Activated CD8-positive, alpha-beta memory T cell treated with anti-CD3 and anti-CD28 coated beads, Interleukin-2, amount 50 U/mL, for 24 hours (primary cell): ENCODE results near the gene WNT16.
"Not testable (repeated sequence)": the region's sequence is repeated elsewhere in the genome, so short reads cannot be mapped to it uniquely, and the experiment has no call there.

Experiments
- DNase-seq: peaks from one replicate; pipeline ENCODE4 v3.0.0-alpha.2; 2020; ENCODE audit errors: extremely low read depth

The WNT16 gene

GRCh38 chr7:121305109-121305508, 23.7 kb upstream of the WNT16 start:
- DNase-seq: no peak

GRCh38 chr7:121306565-121306964, 22.2 kb upstream of the WNT16 start:
- no peak for DNase-seq

DNA sequence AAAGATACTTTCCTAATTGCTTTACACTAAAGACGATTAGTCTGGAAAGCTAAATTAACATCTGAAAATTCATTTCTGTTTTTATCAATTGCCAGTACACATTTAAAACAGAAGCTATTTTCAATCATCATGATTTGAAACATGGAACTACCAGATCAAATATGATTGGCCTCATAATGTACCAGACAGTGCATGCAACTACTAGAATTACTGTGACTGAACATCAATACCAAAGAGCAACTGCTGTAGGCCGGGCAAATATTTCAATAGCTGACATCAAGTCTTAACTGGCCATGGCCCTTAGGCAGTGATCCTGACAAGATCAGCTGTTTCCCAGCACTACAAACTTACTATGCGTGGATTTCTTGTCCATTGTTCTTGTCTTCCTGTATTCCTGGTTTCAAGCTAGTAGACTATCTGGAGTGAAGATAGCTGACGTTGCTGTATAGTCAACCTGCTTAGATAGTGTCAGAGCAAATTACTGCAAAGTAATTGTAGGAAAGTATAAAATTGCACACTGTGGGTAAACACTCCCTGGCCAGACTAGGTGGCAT, 21.7 kb upstream of the WNT16 start:
- no peak for DNase-seq

DNA sequence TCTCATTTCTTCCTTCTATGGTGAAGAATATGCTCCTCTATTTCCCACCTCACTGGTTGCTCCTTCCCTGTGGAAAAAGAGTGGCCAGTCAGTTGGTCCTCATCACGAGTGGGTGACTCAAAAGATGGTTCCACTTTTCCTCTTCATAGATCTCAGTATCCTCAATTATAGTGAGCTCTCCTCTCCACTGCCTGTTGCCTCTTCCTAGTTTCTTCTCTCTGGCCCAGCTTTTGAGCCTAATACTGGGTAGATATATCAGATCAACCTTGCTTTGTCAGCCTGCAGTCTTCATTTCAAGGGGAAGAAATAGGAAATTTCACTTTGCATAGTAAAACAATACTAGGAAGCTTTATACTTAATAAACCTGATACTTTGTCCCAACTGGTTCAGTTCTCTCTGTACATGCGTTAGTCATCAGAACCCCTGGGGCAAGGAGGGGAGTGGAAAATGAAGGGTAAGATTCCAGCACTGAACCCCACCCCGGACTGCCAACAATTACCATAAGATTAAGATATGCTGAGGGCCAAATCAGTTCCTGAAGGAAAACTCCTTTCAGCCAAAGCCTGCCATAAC, 15.5 kb upstream of the WNT16 start:
- DNase-seq: no peak

GRCh38 chr7:121313793-121314676, 14.8 kb upstream of the WNT16 start:
- DNase-seq: no peak

DNA sequence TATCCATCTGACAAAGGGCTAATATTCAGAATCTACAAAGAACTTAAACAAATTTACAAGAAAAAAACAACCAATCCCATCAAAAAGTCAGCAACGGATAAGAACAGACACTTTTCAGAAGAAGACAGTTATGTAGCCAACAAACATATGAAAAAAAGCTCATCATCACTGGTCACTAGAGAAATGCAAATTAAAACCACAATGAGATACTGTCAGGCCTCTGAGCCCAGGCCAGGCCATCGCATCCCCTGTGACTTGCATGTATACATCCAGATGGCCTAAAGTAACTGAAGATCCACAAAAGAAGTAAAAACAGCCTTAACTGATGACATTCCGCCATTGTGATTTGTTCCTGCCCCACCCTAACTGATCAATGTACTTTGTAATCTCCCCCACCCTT, 13.6 kb upstream of the WNT16 start:
- DNase-seq: not testable (repeated sequence)

DNA sequence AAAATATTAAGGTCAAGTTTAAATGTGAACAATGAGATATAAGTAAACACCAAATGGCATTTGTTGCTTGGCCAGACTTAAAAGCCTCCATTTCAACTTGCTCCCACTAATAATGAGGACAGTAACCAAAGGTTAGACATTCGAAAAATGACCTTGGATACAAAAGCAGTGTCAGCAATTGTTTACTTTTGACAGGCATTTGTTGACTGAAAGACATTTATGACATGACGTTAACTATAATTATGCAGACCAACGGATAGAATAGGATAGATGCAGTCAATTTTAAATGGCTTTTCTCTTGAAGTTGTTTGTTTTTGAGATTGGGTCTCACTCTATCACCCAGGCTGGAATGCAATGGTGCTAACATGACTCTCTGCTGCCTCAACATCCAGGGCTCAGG, 6.3 kb upstream of the WNT16 start:
- no peak for DNase-seq

DNA sequence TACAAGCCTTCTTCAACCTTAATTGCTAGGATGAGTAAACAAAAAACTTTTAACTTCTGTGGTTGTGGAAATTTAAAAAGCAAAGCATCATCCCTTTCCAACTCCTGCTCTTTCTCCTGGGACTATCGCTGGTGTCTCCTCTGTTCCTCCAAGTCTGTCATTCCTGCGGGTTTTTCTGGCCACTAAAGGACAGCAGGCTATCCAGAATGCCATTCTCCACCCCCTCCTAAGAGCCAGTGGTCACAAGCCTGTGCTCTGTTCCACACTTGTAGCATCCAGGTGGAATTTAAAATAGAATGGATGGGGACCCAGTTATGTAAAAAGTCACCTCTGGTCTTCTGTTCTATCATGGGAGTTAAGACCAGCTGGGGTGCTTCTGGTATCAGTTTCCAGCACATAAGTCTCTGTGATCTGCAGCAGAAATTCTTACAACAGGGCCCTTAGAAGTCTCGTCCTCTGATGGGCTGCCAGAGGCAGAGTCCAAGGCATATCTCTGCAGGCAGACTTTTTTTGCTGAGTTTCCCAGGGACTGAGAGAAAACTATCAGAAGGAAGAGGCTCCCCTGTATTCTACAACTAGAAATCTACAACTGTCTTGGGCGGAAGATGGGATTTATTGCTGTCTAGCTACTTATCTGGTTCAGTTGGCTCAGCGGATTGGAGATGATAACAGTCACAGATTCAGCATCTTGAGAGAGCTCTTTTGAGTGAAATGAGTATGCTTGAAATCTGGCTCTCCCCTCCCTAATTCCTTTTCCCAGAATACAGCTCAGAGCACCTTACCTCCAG, 5.1 kb upstream of the WNT16 start:
- no peak for DNase-seq

DNA sequence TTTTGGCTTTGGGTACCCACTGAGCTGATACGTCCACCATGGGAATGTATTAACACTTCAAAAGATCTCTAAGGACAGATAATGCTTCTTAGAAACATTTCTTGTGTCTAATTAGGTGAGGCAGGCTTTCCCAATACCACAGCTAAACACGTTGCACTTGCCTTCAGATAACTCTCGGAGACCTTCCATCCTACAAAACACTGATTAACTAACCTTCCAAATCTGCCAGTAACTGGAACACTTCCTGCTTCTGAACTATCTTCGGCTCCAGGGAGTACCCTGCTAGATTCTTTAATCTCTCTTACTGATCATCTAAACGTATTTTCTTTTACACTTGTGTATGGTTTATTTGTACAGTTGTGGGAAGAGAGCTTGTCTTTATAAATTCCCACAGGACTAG, 1.1 kb upstream of the WNT16 start:
- DNase-seq: no peak

GRCh38 chr7:121329191-121330052, 622 bp downstream of the WNT16 start:
- no peak for DNase-seq

DNA sequence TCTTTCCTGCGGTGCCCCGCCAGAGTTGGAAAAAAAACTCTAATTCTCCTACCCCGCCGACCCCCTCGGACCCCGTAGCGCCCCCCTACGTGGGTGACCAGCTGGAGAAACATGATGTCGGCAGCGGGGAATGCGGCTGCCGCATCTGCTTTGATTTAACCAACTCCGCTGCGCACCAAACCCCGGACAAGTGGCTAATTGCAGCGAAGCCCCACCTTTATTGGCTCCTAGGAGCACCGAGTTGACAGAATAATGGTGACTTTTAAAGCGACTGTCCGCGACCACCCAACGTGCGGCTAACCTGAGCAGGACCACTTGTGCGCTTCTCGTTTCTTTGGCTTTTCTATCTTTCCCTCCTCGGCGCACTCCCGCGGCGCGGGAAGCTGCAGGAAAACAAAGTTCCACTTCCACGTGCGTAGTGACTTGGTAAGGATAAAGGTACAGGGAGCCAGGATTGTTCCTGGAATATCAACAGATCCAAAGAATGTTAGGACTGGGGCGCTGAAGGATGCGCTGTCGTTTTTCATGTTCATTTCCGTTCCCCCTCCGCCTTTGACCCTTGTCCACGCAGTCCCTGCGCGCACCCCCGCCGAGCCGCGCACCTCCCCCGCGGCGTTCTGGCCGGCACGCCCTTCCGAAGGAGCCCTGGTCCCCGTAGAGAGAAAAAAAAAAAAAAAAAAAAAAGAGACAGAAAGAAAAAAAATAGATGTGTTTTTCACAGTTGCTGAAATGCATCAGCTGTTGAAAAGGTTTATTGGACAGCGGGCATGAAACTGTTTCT, 1.4 kb downstream of the WNT16 start:
- no peak for DNase-seq

- DNase-seq: no peak
Observed at GRCh38 chr7:121331048-121331447, 2.2 kb downstream of the WNT16 start.

- DNase-seq: no peak
Observed at GRCh38 chr7:121331574-121331973, 2.8 kb downstream of the WNT16 start.

GRCh38 chr7:121334376-121334775, 5.6 kb downstream of the WNT16 start:
- no peak for DNase-seq

- no peak for DNase-seq
Observed at GRCh38 chr7:121334875-121335648, 6.3 kb downstream of the WNT16 start.

GRCh38 chr7:121336579-121336978, 7.8 kb downstream of the WNT16 start:
- no peak for DNase-seq

- no peak for DNase-seq
Observed at GRCh38 chr7:121337398-121337797, 8.6 kb downstream of the WNT16 start.

GRCh38 chr7:121339082-121339481, 10.3 kb downstream of the WNT16 start:
- DNase-seq: no peak

- DNase-seq: no peak
Observed at GRCh38 chr7:121341933-121342332, 13.1 kb downstream of the WNT16 start.

DNA sequence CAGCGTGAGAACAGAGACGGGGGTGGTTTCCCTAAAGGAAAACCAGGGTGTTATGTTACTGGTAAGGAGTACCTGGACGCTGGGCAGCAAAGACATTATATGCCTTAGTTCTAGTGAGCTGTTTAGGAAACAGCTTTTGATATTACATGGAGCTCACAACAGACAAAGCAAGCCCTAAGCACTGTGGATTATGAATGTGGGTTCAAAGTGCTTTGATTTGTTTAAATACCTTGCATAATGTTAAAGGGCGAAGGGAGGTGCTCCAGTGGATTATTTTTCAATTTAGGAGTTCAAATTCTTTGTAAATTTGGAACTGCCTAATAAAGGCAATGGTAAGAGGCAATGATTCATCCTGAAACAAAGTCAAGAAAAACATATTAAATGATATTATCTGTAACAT, 13.8 kb downstream of the WNT16 start:
- DNase-seq: no peak
